ENCODE measurements around the gene SPRED2.

SPRED2 gene

GRCh38 chr2:65379223-65379622, 53.2 kb downstream of the SPRED2 start:
- Mint-ChIP-seq H3K4me3 (no peak overlapping the region), H3K4me1 (ENCODE audit: low read depth) (peaks cover 47% of the 10 kb centered on the region), H3K27ac (no peak overlapping the region), H3K9me3 (no peaks in the 10 kb centered on the region), H3K36me3 (ENCODE audit: low read depth) (peaks cover 3% of the 10 kb centered on the region), H3K27me3 (ENCODE audit: low read depth) (no peaks in the 10 kb centered on the region)

GRCh38 chr2:65378290-65378689, 54.1 kb downstream of the SPRED2 start:
- Mint-ChIP-seq H3K27ac (peak overlapping the region; percentile 62), H3K4me1 (ENCODE audit: low read depth) (peaks cover 45% of the 10 kb centered on the region), H3K27me3 (ENCODE audit: low read depth) (no peaks in the 10 kb centered on the region), H3K4me3 (no peak overlapping the region), H3K36me3 (ENCODE audit: low read depth) (peaks cover 3% of the 10 kb centered on the region), H3K9me3 (no peaks in the 10 kb centered on the region)

- H3K36me3 Mint-ChIP-seq (ENCODE audit: low read depth), result peaks cover 3% of the 10 kb centered on the region
- H3K27ac Mint-ChIP-seq, result no peak overlapping the region
These were observed 54.7 kb downstream of the SPRED2 start for GRCh38 chr2:65377556-65378192.

GRCh38 chr2:65375723-65376122, 56.7 kb downstream of the SPRED2 start:
- H3K4me3 Mint-ChIP-seq, result no peak overlapping the region
- peaks cover 6% of the 10 kb centered on the region for H3K36me3 Mint-ChIP-seq (ENCODE audit: low read depth)
- peaks cover 23% of the 10 kb centered on the region for H3K4me1 Mint-ChIP-seq (ENCODE audit: low read depth)
- no peaks in the 10 kb centered on the region for H3K27me3 Mint-ChIP-seq (ENCODE audit: low read depth)
- no peak overlapping the region for H3K27ac Mint-ChIP-seq
- H3K9me3 Mint-ChIP-seq, result no peaks in the 10 kb centered on the region

More at GRCh38 chr2:65377556-65378192, 54.7 kb downstream of the SPRED2 start:
- Mint-ChIP-seq H3K9me3 (no peaks in the 10 kb centered on the region), H3K4me3 (no peak overlapping the region), H3K27me3 (ENCODE audit: low read depth) (no peaks in the 10 kb centered on the region), H3K4me1 (ENCODE audit: low read depth) (peaks cover 39% of the 10 kb centered on the region)

- Mint-ChIP-seq H3K9me3 (no peaks in the 10 kb centered on the region), H3K4me3 (no peak overlapping the region), H3K27ac (no peak overlapping the region), H3K27me3 (ENCODE audit: low read depth) (no peaks in the 10 kb centered on the region), H3K36me3 (ENCODE audit: low read depth) (peaks cover 6% of the 10 kb centered on the region), H3K4me1 (ENCODE audit: low read depth) (peaks cover 24% of the 10 kb centered on the region)
These were observed 57.4 kb downstream of the SPRED2 start for GRCh38 chr2:65374999-65375398.

DNA sequence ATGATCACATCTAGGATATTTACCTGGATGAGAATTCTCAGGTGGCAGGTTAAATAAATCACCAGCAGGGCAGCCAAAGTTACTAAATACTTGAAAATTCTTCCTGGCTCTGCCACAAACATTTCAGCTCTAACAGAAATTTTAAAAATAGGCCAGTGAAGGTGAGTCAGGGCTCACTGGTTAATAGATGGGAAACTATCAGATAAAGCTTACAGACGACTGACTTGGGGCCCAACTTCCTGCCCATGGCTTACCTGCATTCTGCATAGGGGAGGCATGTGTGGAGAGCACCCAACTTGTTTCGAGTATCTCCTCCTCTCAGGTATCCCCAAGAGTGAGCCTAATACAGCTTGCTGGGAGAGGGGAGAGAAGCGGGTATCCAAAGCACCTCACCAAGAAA, 57.8 kb downstream of the SPRED2 start:
- H3K4me3 Mint-ChIP-seq, result no peak overlapping the region
- H3K27ac Mint-ChIP-seq, result no peak overlapping the region
- H3K4me1 Mint-ChIP-seq (ENCODE audit: low read depth), result peaks cover 23% of the 10 kb centered on the region
- no peaks in the 10 kb centered on the region for H3K27me3 Mint-ChIP-seq (ENCODE audit: low read depth)
- H3K9me3 Mint-ChIP-seq, result no peaks in the 10 kb centered on the region
- peaks cover 6% of the 10 kb centered on the region for H3K36me3 Mint-ChIP-seq (ENCODE audit: low read depth)

DNA sequence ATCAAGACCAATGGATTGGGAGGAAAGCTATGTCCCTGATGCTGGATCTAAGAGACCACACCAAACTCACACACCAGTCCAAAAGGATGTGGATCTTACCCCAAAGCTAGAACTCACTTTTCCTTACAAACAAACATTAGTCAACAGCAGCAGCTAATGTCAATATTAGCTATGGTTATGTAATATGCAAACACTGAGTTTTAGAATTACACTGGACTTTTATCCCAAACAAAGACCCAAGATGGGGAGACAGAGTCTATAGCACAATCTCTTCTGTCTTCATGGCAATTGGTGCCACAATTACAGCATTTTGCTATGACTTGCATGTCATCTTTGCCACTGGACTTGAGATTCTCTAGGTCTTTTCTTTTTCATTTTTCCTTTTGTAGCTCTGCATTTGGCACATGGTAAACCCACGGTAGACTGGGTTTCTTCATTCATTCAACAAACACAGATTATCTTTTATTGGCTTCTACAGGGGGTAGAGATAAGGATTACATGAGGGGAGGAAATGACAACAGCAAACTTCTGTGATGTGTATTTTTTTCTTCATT, 59.0 kb downstream of the SPRED2 start:
- no peaks in the 10 kb centered on the region for H3K27me3 Mint-ChIP-seq (ENCODE audit: low read depth)
- H3K4me3 Mint-ChIP-seq, result no peak overlapping the region
- H3K27ac Mint-ChIP-seq, result no peak overlapping the region
- H3K9me3 Mint-ChIP-seq, result no peaks in the 10 kb centered on the region
- H3K36me3 Mint-ChIP-seq (ENCODE audit: low read depth), result peaks cover 6% of the 10 kb centered on the region
- peaks cover 23% of the 10 kb centered on the region for H3K4me1 Mint-ChIP-seq (ENCODE audit: low read depth)

DNA sequence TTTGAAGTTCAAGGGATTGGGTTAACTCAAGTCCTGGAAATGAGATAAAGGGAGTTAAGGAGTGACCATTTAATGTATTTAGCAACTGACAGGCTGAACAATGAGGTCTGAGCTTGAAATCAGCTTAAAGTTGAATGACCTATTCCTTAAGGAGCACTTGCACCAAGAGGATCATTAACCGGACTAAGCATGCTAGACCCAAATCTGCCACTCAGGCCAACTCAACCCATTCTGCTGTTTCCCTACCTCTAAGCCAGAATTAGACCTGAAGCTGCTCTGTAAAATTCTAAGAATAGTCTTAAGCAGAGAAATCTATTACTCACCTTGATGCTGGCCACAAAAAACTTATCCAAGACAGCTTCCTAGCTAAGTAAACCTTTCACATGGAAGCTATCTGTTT, 59.8 kb downstream of the SPRED2 start:
- H3K27ac Mint-ChIP-seq, result no peak overlapping the region
- no peaks in the 10 kb centered on the region for H3K9me3 Mint-ChIP-seq
- H3K4me3 Mint-ChIP-seq, result no peak overlapping the region
- H3K27me3 Mint-ChIP-seq (ENCODE audit: low read depth), result no peaks in the 10 kb centered on the region
- H3K4me1 Mint-ChIP-seq (ENCODE audit: low read depth), result peaks cover 20% of the 10 kb centered on the region
- H3K36me3 Mint-ChIP-seq (ENCODE audit: low read depth), result peaks cover 6% of the 10 kb centered on the region

- H3K36me3 Mint-ChIP-seq (ENCODE audit: low read depth), result peaks cover 6% of the 10 kb centered on the region
These were observed 61.3 kb downstream of the SPRED2 start for GRCh38 chr2:65371074-65371434.

GRCh38 chr2:65370387-65371073, 61.9 kb downstream of the SPRED2 start:
- H3K9me3 Mint-ChIP-seq, result no peaks in the 10 kb centered on the region
- peaks cover 5% of the 10 kb centered on the region for H3K36me3 Mint-ChIP-seq (ENCODE audit: low read depth)
- H3K27ac Mint-ChIP-seq, result no peak overlapping the region
- H3K4me3 Mint-ChIP-seq, result no peak overlapping the region
- peaks cover 26% of the 10 kb centered on the region for H3K4me1 Mint-ChIP-seq (ENCODE audit: low read depth)
- no peaks in the 10 kb centered on the region for H3K27me3 Mint-ChIP-seq (ENCODE audit: low read depth)

More at GRCh38 chr2:65371074-65371434, 61.3 kb downstream of the SPRED2 start:
- Mint-ChIP-seq H3K9me3 (no peaks in the 10 kb centered on the region), H3K27me3 (ENCODE audit: low read depth) (no peaks in the 10 kb centered on the region), H3K27ac (no peak overlapping the region), H3K4me1 (ENCODE audit: low read depth) (peaks cover 26% of the 10 kb centered on the region), H3K4me3 (no peak overlapping the region)

- Mint-ChIP-seq H3K4me3 (no peak overlapping the region), H3K27me3 (ENCODE audit: low read depth) (no peaks in the 10 kb centered on the region), H3K27ac (no peak overlapping the region), H3K9me3 (no peaks in the 10 kb centered on the region), H3K36me3 (ENCODE audit: low read depth) (peaks cover 5% of the 10 kb centered on the region), H3K4me1 (ENCODE audit: low read depth) (peaks cover 26% of the 10 kb centered on the region)
These were observed 62.4 kb downstream of the SPRED2 start for GRCh38 chr2:65369980-65370379.

- Mint-ChIP-seq H3K27me3 (ENCODE audit: low read depth) (no peaks in the 10 kb centered on the region), H3K27ac (no peak overlapping the region), H3K4me1 (ENCODE audit: low read depth) (peaks cover 24% of the 10 kb centered on the region), H3K36me3 (ENCODE audit: low read depth) (peaks cover 3% of the 10 kb centered on the region), H3K4me3 (no peak overlapping the region), H3K9me3 (no peaks in the 10 kb centered on the region)
These were observed 62.8 kb downstream of the SPRED2 start for GRCh38 chr2:65369574-65369973.

DNA sequence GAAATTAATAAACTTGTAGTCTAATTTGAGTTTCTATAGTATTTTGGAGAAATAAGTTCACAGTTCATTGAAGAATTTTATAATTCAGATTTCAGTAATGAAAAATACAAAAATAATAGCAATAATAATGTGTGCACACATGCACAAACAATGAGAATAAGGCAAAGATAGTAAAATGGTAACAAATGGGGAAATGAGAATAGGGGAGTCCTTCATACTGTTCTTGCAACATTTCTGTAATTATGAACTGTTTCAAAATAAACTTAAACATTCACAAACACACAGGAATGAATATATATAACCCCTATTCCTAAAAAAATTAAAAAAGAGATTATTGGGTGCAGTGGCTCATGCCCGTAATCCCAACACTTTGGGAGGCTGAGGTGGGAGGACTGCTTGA, 63.9 kb downstream of the SPRED2 start:
- H3K9me3 Mint-ChIP-seq, result no peaks in the 10 kb centered on the region
- H3K36me3 Mint-ChIP-seq (ENCODE audit: low read depth), result peaks cover 3% of the 10 kb centered on the region
- no peak overlapping the region for H3K27ac Mint-ChIP-seq
- H3K27me3 Mint-ChIP-seq (ENCODE audit: low read depth), result peaks cover 5% of the 10 kb centered on the region
- H3K4me3 Mint-ChIP-seq, result no peak overlapping the region
- H3K4me1 Mint-ChIP-seq (ENCODE audit: low read depth), result peaks cover 25% of the 10 kb centered on the region

DNA sequence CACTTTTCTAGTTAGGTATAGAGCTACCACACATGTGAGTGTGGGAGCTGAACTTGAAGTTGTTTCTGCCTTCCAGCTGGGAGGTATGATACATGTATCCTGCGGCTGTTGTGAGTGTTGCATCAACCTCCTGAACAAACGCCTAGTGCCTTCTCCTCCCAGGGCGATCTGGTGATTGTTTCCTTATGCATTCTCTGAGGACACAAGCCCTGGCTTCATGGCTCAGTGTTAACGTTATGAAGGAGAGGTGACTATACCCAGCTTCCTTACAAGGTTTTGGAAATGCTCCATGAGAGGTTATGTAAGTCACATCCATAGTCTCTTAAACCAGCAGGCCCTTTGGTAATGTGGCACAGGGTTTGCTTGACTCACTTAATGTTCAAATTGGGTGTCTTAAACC, 64.9 kb downstream of the SPRED2 start:
- H3K27me3 Mint-ChIP-seq (ENCODE audit: low read depth), result peaks cover 5% of the 10 kb centered on the region
- H3K4me1 Mint-ChIP-seq (ENCODE audit: low read depth), result peaks cover 25% of the 10 kb centered on the region
- H3K27ac Mint-ChIP-seq, result no peak overlapping the region
- no peaks in the 10 kb centered on the region for H3K9me3 Mint-ChIP-seq
- peaks cover 3% of the 10 kb centered on the region for H3K36me3 Mint-ChIP-seq (ENCODE audit: low read depth)
- H3K4me3 Mint-ChIP-seq, result no peak overlapping the region

DNA sequence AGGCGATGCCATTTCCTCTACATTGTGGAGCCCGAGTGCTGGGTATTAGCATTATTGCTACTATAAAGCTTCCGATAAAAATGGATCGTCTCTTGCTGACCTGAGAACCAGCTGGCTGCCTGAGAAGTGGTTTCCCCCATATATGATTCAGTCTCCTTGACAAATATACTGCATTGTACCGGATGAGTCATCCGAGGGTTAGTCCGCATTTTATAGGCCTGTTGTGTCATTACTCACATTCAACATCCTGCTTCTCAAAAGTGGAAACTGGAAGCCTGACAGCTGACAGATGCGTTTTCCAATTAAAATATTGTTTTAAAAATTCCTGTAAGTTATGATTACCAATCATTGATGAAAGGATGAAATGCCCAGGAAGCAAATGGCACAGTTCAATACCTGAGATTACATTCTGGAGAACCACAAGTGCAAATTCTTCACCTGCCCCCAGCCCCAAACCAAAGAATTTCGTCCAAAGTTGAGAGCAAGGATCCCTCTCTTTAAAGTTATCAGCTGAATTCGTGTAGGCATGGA, 65.7 kb downstream of the SPRED2 start:
- Mint-ChIP-seq H3K9me3 (no peaks in the 10 kb centered on the region), H3K27ac (no peak overlapping the region), H3K4me1 (ENCODE audit: low read depth) (peaks cover 29% of the 10 kb centered on the region), H3K36me3 (ENCODE audit: low read depth) (no peaks in the 10 kb centered on the region), H3K4me3 (no peak overlapping the region), H3K27me3 (ENCODE audit: low read depth) (peaks cover 5% of the 10 kb centered on the region)

All from T-helper 1 cell treated with Interleukin-12 subunit alpha and Interleukin-12 subunit beta and Interleukin-4 antibody, amounts not matched to agents 30 μg/mL and 1 μg/mL, for 36 hours (primary cell).